ENCODE data around the gene TLE5.

DNA sequence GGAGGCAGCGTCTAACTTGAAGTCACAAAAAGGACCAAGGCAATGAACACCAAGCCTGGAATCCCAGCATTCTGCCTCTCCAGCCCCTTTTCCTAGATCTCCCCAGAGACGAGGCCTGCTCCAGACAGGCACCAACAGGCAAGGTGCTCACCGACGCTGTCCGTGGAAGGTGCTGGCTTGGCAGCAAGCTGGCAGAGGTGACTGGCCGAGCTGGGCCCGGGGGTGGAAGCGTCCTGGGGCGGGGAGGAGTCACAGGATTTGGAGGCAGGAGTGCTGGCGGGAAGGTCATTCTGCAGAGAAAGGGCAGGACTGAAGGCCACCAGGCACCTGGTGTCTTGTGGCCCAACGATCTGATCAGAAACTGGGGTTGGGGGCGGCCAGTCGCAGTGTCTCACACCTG lies 51.4 kb downstream of the TLE5 start:
- TF ChIP-seq POLR2AphosphoS5 (IDR thresholded peaks at IDR 0.05), result no peak
- TF ChIP-seq POLR2A (IDR thresholded peaks at IDR 0.05), result no peak
- TF ChIP-seq, protein P1, sequence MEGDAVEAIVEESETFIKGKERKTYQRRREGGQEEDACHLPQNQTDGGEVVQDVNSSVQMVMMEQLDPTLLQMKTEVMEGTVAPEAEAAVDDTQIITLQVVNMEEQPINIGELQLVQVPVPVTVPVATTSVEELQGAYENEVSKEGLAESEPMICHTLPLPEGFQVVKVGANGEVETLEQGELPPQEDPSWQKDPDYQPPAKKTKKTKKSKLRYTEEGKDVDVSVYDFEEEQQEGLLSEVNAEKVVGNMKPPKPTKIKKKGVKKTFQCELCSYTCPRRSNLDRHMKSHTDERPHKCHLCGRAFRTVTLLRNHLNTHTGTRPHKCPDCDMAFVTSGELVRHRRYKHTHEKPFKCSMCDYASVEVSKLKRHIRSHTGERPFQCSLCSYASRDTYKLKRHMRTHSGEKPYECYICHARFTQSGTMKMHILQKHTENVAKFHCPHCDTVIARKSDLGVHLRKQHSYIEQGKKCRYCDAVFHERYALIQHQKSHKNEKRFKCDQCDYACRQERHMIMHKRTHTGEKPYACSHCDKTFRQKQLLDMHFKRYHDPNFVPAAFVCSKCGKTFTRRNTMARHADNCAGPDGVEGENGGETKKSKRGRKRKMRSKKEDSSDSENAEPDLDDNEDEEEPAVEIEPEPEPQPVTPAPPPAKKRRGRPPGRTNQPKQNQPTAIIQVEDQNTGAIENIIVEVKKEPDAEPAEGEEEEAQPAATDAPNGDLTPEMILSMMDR (IDR thresholded peaks at IDR 0.05), result no peak
- no peak for TF ChIP-seq EP300 (IDR thresholded peaks at IDR 0.05)

All from suprapubic skin (tissue), 4 donors.